Thoracic aorta (tissue), 2 donors: ENCODE data around the gene MPV17L2. TPM values are rescaled to one million over a fixed set of nuclear protein-coding genes. Genes with fewer than 3 reads are reported as not detected.

Experiments used
- ATAC-seq: fragments of 150-250 bp; one replicate; pipeline ENCODE4 v1.8.0; 2017; ENCODE audit warnings: low read depth; ENCODE audit not compliant: insufficient number of reproducible peaks, low FRiP score
- DNase-seq: peaks from one replicate; pipeline ENCODE4 v3.0.0-alpha.2; 2020; ENCODE audit warnings: low spot score
- H3K27ac ChIP-seq, 2 donors: fragments of 200-600 bp; sonication (generic); 1 replicate in 1 of 2; 2 replicates in 1 of 2; pipeline ENCODE4 v1.5.1; 2016; ENCODE audit warnings: mild to moderate bottlenecking in 2 of 2, moderate library complexity in 2 of 2
- H3K27me3 ChIP-seq: fragments of 200-600 bp; sonication (generic); replicated peaks from 2 replicates; pipeline ENCODE4 v1.6.0; 2016; ENCODE audit warnings: mild to moderate bottlenecking; ENCODE audit not compliant: insufficient read depth
- H3K36me3 ChIP-seq: fragments of 200-600 bp; sonication (generic); one replicate; pipeline ENCODE4 v1.5.1; 2016
- H3K4me1 ChIP-seq, 2 donors: fragments of 200-600 bp; sonication (generic); 1 replicate in 1 of 2; 2 replicates in 1 of 2; pipeline versions ENCODE4 v1.5.1 to v1.6.0; 2016; ENCODE audit warnings: low read depth in 2 of 2, mild to moderate bottlenecking in 1 of 2; ENCODE audit not compliant: control insufficient read depth in 1 of 2
- H3K4me3 ChIP-seq: fragments of 200-600 bp; sonication (generic); 2 replicates; pipeline ENCODE4 v1.5.1; 2016; ENCODE audit warnings: mild to moderate bottlenecking
- H3K9me3 ChIP-seq: fragments of 200-600 bp; sonication (generic); 2 replicates; pipeline ENCODE4 v1.5.1; 2016
- total RNA-seq, 2 donors: library from RNA; depleted of rRNA; stranded (reverse); fragments of >200 nt; gene quantifications; one replicate each; pipeline versions ENCODE4 v1.1.0 to v1.2.3, GENCODE V29; 2016
- TF ChIP-seq, protein P1 (sequence below): fragments of 200-600 bp; sonication (generic); IDR thresholded peaks from one replicate; pipeline ENCODE4 v1.5.1; 2019; ENCODE audit warnings: antibody characterized with exemption

Gene MPV17L2
- total RNA-seq, 2 donors from 2014 or later: 10.6 to 16.1 TPM

DNA sequence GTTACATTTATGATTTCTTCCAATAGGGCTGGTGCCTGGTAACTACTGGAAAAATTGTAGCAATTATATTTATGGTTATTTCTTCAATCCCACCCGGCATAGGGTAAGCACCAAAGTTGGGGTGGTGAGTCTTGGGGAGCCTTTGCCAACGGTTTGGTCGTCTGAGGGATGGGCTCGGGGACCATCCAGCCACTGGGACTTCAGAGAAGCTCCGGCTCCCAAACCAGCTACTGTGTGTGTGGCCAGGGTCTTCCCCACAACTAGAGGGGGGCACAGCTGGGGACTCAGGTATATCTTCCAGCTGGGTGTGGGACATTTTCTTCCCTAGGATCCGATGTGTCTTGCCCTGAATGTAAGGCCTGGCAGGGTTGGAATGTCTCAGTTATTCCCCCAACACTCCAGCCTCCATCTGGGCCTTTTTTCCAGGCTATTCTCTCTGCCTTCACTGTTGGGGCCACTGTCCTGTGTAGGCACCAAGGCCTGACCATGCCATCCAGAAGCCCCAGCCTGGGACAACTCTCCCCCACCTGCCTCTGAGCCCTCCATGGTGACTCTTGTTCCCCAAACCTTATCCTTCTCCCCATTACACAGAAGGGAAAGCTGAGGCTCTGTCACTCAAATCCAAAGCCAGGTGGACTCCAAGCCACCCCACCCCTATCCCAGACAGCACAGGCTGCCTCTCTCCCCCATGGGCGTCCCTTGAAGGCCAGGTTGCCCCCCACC, 20.5 kb upstream of the MPV17L2 start:
- peaks cover 6 to 12% of the 10 kb centered on the region in 2 donors for H3K4me1 ChIP-seq
- TF ChIP-seq, protein P1, sequence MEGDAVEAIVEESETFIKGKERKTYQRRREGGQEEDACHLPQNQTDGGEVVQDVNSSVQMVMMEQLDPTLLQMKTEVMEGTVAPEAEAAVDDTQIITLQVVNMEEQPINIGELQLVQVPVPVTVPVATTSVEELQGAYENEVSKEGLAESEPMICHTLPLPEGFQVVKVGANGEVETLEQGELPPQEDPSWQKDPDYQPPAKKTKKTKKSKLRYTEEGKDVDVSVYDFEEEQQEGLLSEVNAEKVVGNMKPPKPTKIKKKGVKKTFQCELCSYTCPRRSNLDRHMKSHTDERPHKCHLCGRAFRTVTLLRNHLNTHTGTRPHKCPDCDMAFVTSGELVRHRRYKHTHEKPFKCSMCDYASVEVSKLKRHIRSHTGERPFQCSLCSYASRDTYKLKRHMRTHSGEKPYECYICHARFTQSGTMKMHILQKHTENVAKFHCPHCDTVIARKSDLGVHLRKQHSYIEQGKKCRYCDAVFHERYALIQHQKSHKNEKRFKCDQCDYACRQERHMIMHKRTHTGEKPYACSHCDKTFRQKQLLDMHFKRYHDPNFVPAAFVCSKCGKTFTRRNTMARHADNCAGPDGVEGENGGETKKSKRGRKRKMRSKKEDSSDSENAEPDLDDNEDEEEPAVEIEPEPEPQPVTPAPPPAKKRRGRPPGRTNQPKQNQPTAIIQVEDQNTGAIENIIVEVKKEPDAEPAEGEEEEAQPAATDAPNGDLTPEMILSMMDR: no peak
- H3K27ac ChIP-seq: no peak overlapping the region
- H3K9me3 ChIP-seq: no peaks in the 10 kb centered on the region
- no peaks in the 10 kb centered on the region for H3K27me3 ChIP-seq
- no peak overlapping the region for H3K4me3 ChIP-seq
- H3K36me3 ChIP-seq: peaks cover 11% of the 10 kb centered on the region
- DNase-seq (no peak), ATAC-seq (no peak)

DNA sequence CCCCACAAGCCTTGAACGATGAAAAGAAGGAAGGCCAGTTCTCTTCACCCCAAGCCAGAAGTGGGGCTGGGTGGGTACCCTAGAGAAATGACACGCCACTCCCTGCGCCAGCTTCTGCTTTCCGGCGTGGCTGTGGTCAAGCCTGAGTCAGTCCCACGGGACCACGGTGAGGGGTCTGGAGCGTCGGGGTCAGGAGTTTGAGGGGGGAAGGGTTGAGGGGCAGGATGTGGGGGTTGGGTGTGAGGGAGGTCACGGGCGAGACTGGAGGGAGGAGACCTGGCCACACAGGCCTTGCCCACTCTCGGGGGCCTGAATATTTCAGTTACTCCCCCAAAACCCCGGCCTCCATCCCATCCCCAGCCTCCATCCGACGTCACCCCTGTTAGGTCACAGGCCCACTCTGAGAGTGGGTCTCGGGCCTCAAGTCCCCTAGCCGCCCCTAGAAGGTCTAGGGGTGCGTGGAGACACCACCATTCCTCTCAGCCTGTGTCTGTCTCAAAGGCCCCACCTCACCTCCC, 19.9 kb upstream of the MPV17L2 start:
- no peaks in the 10 kb centered on the region for H3K9me3 ChIP-seq
- H3K27me3 ChIP-seq: no peaks in the 10 kb centered on the region
- H3K4me1 ChIP-seq: peaks cover 6 to 12% of the 10 kb centered on the region in 2 donors
- H3K27ac ChIP-seq: peak overlapping the region in 1 of 2 donors; percentile 46
- ATAC-seq (no peak), DNase-seq (no peak)
- H3K36me3 ChIP-seq: peaks cover 10% of the 10 kb centered on the region
- peak overlapping the region; percentile 85 for H3K4me3 ChIP-seq
- TF ChIP-seq, protein P1: no peak

DNA sequence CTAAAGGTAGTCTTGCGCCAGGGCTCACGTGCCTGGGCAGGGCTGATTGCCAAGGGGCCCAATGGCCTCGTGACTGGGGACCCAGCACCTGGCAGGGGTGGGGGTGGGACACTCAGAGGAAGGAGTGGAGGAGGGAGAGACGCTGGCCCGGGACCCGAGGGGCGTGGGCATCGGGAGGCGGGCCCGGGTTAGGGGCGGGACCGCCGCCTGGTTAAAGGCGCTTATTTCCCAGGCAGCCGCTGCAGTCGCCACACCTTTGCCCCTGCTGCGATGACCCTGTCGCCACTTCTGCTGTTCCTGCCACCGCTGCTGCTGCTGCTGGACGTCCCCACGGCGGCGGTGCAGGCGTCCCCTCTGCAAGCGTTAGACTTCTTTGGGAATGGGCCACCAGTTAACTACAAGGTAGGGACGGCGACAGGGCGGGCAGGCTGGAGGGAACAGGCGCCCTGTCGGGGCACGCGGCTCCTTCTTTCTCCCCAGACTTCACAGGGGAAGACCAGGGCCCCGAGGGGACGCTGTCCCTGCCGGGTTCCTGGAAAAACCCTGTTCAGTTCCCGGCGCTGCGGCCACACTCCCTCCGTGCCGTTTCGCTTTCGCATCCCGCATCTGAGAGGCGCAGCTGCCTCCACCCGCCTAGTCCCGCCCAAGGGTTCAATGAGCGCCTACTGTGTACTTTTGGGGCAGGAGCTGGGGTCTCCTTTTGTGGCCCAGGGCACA, 19.3 kb upstream of the MPV17L2 start, which contains the start of gene IFI30:
IFI30 (plus strand) TSS at position 242 of the 717 bp plus-strand sequence; CDS start at position 271, 29 bp downstream.
- Histone ChIP-seq H3K27ac (peak within 1 kb of the TSS in 1 of 2 donors; percentile 46), H3K4me1 (peaks cover 6 to 12% of the 10 kb centered on the region in 2 donors), H3K9me3 (no peaks in the 10 kb centered on the region), H3K36me3 (peaks cover 5% of the 10 kb centered on the region), H3K27me3 (no peaks in the 10 kb centered on the region), H3K4me3 (peak within 1 kb of the TSS; percentile 85)
- DNase-seq (no peak), ATAC-seq (no peak)
- TF ChIP-seq, protein P1: no peak

DNA sequence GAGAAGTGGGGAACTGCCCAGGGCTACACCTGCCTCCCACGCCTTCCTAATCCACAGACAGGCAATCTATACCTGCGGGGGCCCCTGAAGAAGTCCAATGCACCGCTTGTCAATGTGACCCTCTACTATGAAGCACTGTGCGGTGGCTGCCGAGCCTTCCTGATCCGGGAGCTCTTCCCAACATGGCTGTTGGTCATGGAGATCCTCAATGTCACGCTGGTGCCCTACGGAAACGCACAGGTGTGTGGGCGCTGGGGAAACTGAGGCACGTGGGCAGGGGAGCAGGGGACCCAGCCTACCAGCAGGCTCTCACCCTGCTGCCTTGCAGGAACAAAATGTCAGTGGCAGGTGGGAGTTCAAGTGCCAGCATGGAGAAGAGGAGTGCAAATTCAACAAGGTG, 18.0 kb upstream of the MPV17L2 start:
- no peak for ATAC-seq
- Histone ChIP-seq H3K9me3 (no peaks in the 10 kb centered on the region), H3K27ac (no peak overlapping the region), H3K27me3 (no peaks in the 10 kb centered on the region), H3K36me3 (no peaks in the 10 kb centered on the region), H3K4me3 (peak overlapping the region; percentile 85), H3K4me1 (peaks cover 6 to 12% of the 10 kb centered on the region in 2 donors)
- TF ChIP-seq, protein P1: no peak
- DNase-seq: no peak
